HG03520 (cell line): ENCODE results near the gene VSIG10L.

ENCODE experiments used
- ATAC-seq: cut with Tn5 transposase; IDR thresholded peaks from one replicate; pipeline ENCODE4 v1.9.1; 2021; ENCODE audit warnings: mild to moderate bottlenecking, moderate library complexity; ENCODE audit not compliant: unreplicated experiment

Gene VSIG10L

DNA sequence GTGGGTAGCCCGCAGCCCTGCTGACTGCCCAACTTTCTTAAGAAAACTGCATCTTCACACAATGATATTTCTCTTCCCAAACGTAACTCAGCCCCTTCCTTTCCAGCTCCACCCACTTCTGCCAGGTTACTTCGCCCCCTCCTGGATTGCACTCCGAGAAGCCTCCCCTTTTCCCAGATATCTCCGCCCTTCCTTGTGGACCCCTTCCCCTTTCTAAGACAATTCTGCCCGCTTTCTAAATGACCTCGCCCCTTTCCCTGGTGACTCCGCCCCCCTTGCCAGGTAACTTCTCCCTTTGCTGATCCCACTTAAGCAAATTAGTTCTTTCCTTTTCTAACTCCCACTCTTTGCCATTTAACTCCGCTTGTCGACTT, 2.6 kb downstream of the VSIG10L start:
- peak; percentile 2 for ATAC-seq

DNA sequence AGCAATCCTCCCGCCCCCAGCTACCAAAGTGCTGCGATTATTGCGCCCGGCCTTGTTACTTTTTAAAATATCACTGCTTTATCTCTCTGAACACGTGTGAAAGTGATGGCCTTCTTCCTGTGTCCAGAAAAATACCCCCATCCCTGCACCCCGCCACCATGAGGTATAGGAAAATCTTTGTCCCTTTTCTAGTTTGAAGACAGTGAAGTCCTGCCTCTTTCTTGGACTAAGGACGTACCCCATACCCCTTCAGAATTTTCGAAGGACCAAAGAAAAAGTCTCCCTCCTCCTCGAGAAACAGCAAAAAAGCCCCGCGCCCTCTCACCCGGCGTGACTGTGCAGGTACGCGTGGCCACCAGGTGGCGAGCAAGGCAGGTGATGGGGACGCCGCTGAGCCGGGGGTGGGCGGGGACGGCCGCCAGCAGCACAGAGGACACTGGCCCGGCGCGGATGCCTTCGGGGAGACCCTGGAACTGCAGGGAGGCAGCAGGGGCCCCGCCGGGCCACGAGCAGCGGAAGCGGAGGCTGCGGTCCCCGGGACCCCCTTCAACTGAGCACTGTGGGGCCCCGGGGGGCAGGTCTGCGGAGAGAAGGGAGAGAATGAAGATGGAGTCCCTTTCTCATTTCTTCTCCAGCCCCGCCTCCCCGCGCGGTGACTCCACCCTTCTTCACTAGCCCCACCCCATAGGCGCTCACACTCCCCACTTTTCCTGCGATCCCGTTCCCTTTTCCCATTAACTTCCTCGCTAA, 3.2 kb downstream of the VSIG10L start:
- peak; percentile 64 for ATAC-seq

DNA sequence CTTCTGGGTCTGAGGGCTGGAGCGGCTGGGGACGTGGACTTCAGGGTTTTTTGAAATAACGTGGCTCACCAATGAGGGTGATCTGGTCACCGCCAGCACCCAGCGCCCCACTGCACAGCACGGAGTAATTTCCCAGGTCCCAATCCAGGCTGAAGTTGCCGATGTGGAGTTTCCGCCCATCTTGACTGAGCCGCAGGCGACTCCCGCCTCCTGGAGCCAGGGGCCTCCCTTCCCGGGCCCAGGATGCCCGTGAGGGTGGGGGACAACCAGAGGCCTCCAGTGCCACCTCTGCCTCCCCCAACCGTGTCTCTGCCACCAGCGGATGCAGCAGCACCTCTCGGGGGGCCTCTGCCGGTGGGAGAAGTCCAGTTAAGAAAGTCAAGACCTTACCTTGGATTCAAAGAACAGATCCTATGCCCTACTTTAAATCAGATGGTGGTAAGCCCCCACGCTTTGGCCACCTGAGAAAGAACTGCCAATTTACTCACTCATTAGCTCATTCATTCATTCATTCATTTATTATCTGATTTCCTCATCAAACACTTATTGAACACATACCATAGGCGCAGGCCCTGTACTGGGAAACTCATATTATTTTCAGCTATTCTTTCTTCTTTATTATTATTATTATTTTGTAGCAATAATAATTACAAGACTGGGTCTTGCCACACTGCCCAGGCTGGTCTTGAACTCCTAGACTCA, 3.9 kb downstream of the VSIG10L start:
- no peak for ATAC-seq

DNA sequence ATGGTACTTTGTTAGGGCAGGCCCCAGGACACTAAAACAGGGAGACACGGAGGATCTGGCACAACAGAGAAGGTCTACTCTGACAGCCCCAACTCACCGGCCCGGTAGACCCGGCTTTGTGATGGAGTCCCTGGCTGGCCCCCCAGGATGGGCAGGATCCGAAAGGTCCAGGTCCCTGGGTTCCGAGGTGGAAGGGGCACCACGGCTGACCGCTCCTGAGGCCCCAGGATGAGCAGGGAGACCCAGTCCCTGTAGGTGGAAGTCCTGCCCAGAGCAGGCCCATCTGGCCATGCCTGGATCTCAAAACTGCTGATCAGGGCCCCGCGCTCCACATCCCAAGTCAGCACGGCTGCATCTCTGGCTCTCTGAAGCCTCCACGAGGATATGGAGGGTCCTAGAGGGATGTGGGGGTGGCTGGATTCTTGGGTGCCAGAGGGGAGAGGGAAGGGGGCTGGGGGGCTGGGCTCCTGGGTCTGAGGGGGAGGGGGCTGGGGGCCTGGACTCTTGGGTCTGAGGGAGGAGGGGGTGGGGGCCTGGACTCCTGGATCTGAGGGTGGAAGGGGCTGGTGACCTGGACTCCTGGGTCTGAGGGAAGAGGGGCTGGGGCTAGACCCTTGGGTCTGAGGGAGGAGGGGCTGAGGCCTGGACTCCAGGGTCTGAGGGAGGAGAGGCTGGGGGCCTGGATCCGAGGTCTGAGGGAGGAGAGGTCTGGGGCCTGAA, 4.6 kb downstream of the VSIG10L start:
- no peak for ATAC-seq

DNA sequence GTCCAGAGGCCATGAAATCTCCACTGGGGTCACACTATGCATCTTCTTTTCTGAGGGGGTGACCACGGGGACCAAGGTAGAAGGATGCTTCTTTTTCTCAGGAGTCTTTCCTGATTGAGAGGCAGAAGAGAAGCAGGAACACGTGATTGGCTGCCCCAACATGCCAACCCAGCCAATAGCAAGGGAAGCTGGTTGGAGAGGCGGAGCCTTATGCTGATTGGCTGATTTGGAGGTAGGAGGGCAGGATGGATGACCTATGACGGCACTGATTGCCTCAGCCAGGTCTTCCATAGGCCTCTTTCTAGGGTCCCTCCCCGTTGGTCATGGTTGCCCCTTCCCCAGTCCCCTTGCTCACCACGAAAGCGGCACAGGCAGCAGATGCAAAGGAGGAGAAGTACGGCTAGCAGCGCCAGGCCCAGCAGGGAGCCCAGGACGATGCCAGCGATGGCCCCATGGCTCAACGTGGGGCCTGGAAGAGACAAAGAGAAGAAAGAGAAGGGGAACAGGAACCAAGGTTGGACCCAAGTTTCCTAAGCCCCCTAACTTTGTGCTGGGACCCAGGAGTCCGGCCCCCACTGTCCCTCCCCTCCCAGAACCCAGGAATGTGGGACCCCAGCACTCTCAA, 8.0 kb downstream of the VSIG10L start:
- ATAC-seq: no peak

DNA sequence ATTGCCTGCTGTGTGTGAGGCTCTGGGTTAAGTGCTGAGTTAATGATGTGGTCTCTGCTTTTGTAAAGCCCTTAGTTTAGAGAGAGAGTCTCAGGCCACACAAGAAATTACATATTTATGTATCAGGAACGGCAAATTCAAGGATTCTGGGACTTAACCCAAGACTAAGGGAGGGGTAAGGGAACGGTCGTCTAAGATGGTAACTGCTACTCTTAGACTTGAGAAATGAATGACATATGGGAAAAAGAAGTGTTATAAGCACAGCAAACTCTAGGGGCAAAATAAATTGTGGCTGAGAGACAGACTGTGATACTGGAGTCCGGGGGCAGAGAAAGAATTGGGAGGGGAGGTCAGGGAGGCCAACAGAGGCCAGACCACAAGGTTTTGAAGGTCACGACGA, 10.2 kb downstream of the VSIG10L start:
- ATAC-seq: no peak

DNA sequence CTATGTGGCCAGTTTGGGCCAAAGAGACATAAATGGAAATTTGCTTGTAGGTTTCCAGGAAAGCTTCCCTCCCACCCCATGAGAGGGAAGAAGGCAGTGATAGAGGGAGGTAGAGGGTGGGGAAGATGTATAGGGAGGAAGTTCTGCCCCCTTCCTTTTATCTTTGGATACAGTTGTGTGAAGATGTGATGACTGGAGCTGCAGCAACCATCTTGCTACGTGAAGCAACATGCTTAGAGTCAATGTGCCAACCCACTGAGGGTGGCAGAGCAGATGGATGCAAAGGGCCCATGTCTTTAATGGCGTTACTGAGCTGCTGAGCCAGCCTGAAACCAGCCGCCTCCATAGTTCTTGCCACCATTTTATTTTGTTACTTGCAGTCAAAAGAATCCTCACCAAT, 10.7 kb downstream of the VSIG10L start:
- no peak for ATAC-seq

DNA sequence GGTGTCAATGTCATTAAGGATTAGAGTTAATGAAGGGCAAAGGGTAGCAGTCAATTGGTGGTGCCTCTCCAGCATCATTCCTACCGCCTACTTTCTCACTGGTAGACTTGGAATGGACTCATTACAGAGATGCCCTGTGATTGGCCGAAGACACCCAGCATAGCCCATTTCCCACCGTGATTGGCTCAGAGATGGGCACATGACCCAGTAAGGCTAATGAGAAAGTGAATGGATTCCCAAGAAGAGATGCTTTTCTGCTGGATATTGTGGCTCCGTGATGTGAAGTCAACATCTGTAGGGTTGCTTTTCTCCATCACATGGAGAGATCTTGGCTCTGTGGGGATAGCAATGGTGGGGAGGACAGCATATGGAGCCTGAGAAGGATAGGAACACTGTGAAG, 11.6 kb downstream of the VSIG10L start:
- no peak for ATAC-seq

DNA sequence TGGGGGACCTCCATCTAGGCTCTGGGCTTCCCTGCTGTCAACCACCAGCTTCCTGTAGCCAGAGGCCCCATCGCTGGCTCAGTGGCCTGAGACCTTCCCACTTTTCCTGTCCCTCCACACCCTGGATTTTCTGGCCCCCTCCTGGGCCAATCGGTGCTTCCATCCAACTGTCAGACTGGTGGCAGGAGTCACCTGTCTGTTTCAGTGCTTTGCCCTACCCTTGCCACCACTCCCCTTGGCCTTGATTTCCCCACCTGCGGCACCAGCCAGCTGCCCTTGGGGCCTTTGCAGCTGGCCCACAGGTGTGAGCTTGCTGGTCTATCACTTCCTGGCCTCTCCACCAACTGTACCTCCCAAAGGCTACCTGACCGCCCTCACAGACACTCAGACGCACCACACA, 12.5 kb downstream of the VSIG10L start:
- no peak for ATAC-seq

DNA sequence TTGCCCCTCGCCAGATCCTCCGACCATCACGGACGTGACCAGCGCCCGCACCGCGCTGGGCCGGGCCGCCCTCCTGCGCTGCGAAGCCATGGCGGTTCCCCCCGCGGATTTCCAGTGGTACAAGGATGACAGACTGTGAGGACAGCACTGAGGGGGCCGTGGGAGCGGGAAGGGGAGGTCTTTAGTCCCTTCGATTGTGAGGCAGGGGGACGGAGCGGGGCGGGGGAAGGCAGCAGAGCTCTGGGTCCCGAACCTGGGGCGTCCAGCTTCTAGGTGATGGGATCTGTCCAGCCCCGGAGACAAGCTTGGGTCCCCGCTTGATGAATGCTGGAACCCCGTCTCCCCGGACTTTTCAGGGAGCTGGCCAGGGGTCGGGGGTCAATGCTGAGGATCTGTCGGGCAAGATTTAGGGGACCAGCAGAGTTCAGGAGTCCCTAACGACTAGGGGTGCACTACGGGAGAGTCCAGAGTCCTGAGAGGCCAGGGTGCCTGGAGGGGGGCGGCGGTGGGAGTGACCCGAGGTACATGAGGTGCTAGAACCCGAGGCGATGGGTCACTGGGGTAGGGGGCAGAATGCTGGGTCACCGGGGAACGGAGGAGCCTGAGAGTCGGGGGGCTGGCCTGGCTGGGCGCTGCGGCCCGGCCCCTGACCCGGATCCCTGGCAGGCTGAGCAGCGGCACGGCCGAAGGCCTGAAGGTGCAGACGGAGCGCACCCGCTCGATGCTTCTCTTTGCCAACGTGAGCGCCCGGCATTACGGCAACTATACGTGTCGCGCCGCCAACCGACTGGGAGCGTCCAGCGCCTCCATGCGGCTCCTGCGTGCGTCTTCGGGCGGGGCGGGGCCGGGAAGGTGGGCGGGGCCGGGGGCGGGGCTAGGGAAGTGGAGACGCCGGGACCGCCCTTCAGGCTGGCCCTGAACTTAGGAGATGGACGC, 14.6 kb downstream of the VSIG10L start:
- ATAC-seq: no peak

DNA sequence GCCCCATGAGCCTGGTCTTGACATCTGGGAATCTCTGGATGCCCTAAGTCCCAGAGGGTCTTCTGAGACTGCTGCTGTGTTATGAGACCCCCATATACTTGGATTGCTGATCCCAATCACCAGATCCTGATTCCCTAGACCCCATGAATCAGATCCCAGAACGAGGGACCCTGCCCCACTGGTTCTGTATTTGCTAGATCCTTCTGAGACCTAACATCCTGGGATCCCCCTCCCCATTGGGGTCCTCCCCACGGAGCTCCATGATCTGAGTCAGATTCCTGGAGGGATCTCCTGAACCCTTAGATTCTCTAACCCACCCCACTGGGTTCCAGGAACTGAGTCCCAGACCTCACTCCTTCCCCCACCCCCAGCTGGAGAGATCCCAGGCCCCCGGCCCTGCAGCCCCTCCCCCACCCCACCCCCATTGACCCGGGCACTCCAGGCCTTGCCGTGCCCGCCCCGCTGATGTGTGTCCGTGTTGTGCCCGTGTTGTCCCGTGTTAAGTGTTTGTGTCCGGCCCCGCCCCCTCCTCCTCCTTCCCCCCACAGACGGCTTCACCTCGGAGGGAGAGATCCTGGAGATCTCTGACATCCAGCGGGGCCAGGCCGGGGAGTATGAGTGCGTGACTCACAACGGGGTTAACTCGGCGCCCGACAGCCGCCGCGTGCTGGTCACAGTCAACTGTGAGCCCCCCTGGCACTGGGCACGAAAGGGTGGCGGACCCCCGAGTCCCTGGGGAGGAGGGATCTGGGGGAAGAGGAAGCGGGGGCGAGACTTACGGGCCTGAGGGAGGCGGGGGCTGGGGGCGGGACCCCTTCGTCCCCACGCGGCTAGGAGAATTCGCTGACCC, 15.5 kb downstream of the VSIG10L start:
- no peak for ATAC-seq

DNA sequence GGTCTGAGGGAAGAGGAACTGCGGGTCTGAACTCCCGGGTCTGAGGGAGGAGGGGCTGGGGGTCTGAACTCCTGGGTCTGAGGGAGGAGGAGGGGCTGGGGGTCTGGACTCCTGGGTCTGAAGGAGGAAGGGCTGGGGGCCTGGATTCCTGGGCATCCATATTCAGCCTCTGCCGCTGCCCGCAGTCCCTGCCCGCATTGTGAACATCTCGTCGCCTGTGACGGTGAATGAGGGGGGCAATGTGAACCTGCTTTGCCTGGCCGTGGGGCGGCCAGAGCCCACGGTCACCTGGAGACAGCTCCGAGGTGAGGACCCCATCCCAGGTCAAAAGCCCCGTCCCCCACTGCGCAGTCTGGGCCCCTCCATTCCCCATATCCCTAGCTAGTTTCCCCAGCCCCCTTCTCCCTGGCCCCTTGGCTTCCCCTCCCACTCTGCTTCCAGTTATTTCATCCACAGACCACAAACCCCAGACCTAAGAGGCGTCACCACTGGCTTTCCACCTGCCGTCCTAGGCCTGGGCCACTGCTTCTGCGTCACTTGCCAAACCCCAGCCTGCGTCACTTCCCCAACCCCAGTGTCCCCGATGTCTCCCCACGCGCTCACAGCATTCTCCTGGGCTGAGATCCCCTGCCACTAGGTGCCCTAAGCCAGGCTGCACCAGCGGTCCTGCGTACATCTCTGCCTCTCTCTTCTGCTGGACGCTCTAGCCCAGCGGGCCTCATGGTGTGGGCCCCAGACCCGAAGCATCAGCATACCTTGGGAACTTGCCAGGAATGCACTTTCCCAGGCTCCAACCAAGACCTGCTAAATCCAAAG, 16.6 kb downstream of the VSIG10L start:
- ATAC-seq: no peak

DNA sequence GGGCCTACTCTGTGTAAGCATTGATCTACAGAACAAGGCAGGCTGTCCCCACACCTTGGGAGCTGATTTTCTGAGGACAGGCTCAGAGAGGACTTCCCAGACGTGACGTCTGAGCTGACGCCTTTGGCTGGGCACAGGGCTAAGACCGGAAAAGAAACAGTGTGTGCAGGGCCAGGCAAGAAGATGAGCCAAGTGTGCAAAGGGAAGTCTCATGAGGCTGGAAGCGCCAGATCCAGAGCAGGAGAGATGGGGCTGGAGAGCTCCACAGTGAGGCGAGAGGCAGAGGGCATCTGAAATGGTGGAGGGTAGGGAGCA, 17.8 kb downstream of the VSIG10L start:
- ATAC-seq: no peak

DNA sequence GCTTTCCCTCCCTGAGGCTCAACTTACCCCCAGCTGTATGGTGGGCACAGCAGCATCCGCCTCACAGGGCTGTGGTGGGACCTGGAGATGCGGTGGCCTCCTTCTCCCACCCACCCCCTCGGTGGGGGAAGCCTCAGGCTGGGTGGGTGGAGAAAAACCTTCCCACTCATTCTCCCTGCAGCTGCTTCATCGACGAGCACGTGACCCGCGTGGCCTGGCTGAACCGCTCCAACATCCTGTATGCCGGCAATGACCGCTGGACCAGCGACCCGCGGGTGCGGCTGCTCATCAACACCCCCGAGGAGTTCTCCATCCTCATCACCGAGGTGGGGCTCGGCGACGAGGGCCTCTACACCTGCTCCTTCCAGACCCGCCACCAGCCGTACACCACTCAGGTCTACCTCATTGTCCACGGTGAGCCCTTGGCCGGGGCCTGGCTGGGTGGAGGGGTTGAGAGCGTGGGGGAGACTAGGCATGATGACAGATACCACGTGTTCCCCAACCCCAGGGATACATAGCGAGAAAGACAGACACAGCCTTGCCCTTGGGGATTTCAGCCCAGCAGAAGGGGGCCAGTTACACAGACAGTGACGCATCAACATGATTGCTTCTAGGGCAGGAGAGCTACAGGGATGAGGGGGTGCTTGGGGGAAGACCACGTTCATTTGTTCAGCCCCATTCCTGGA, 18.3 kb downstream of the VSIG10L start:
- no peak for ATAC-seq

DNA sequence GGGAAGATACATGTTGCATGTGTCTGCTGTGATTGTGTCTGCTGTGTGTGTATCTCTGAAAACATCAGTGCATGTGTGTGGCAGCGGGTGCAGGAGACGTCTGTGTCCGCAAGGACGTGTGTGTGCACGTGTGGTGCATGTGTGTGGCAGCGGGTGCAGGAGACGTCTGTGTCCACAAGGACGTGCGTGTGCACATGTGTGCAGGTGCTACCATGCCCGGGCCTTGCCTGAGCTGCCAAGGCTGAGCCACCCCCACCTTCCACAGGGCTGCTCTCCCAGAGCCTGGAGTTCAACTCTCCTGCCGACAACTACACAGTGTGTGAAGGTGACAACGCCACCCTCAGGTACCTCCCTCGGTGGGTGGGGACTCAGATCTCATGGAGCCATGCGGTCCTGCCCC, 20.1 kb downstream of the VSIG10L start:
- no peak for ATAC-seq

DNA sequence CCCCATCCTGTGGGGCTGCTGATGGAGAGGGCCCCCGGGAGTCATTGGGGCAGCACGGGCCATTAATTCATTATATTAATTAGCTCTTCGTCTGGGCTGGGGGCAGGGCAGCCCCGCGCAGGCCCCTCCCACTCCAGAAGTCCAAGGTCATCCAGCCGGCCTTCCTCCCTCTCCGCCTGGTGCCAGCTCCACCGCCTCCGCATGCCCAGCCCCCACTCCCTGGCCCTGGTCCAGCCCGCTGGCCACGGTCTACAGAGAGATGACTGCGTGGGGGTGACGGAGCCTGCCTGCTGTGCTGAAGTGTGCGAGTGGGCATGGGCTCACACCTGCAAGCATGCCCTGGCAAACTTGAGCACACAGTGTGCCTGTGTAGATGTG, 21.7 kb downstream of the VSIG10L start:
- no peak for ATAC-seq

DNA sequence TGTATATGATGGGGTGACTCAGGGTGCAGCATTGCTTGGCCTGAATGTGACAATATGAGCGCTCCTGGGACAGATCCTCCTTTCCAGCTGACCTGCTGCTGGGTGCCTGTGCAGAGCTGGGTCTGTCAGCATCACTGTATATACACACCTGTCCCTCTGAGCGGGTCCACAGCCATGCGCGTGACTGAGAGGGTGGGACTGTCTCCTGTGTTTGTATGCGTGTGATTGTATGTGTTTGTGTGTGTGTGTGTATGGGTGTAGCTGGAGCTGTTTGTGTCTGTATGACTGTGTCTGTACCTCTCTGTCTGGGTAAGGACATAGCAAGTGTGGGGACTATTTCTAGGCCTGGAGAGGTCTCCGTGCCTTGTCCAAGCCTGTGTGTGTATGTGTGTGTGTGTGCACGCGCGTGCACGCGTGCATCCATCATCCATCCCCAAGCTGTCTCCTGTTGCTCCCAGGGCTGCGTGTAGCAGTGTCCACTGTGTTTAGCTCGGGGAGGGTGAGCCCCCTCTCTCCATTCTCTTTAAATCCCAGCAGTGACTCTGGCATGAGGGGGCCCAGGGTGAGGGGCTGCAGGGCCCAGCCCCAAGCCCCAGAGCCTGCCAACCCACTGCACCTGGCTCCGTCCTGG, 22.2 kb downstream of the VSIG10L start:
- ATAC-seq: no peak
